PFSK-1 (cell line): Measurements from ENCODE around the gene CHRNA3.

ENCODE experiments used
- FOXP2 ChIP-seq: optimal IDR thresholded peaks from 2 replicates; pipeline ENCODE3; 2011; ENCODE audit warnings: borderline replicate concordance, control low read depth, inconsistent platforms; ENCODE audit not compliant: insufficient read depth; ENCODE audit errors: extremely low read length, extremely low read depth
- POLR2AphosphoS5 ChIP-seq: IDR thresholded peaks from 2 replicates; pipeline ENCODE4 v1.6.1; 2012; ENCODE audit warnings: low read depth, mild to moderate bottlenecking, control low read depth, low read length, moderate library complexity
- REST ChIP-seq, 2 experiments: IDR thresholded peaks; 2 replicates each; pipeline versions ENCODE4 v1.6.1 to v1.8.0; 2011 to 2012; ENCODE audit warnings: low read depth in 2 of 2, low read length in 2 of 2, control low read depth in 1 of 2, inconsistent platforms in 1 of 2, mild to moderate bottlenecking in 1 of 2, moderate library complexity in 1 of 2; ENCODE audit not compliant: insufficient read depth in 1 of 2
- SIN3A ChIP-seq: IDR thresholded peaks from 2 replicates; pipeline ENCODE4 v1.6.1; 2012; ENCODE audit warnings: mild to moderate bottlenecking, low read length, moderate library complexity, borderline replicate concordance; ENCODE audit not compliant: insufficient read depth

- TF ChIP-seq POLR2AphosphoS5 (no peak), REST (IDR thresholded peaks at IDR 0.05; ENCODE audit: insufficient read depth in 1 of 2, low read depth in 2 of 2, low read length in 2 of 2) (no peak), SIN3A (no peak), FOXP2 (no peak)
Observed at GRCh38 chr15:78651930-78652615, 31.3 kb upstream of the CHRNA3 start.
